Mucosa of stomach (tissue), 1 donor: ENCODE measurements around the gene TM6SF1.

Source experiments
- H3K27me3 ChIP-seq: one replicate; pipeline ENCODE4 v1.7.0; 2013; ENCODE audit warnings: mild to moderate bottlenecking, low read length; ENCODE audit not compliant: control insufficient read depth, insufficient read depth
- H3K36me3 ChIP-seq: one replicate; pipeline ENCODE4 v1.7.0; 2013; ENCODE audit warnings: low read length; ENCODE audit not compliant: control insufficient read depth, insufficient read depth
- H3K4me1 ChIP-seq: one replicate; pipeline ENCODE4 v1.7.0; 2013; ENCODE audit warnings: mild to moderate bottlenecking, low read length; ENCODE audit not compliant: control insufficient read depth, insufficient read depth
- H3K4me3 ChIP-seq: one replicate; pipeline ENCODE4 v1.7.0; 2013; ENCODE audit warnings: low read length
- H3K9ac ChIP-seq: one replicate; pipeline ENCODE4 v1.7.0; 2013; ENCODE audit warnings: mild to moderate bottlenecking, low read length, moderate library complexity
- H3K9me3 ChIP-seq: one replicate; pipeline ENCODE4 v1.7.0; 2013; ENCODE audit warnings: mild to moderate bottlenecking, low read length, moderate library complexity; ENCODE audit not compliant: control insufficient read depth
- donor health status: Pancreatic carcinoma.

Gene TM6SF1

GRCh38 chr15:83111149-83111548, 3.7 kb downstream of the TM6SF1 start:
- no peaks in the 10 kb centered on the region for H3K36me3 ChIP-seq
- no peaks in the 10 kb centered on the region for H3K9me3 ChIP-seq
- H3K4me3 ChIP-seq, result no peak overlapping the region
- no peak overlapping the region for H3K9ac ChIP-seq
- no peaks in the 10 kb centered on the region for H3K4me1 ChIP-seq
- peaks cover 36% of the 10 kb centered on the region for H3K27me3 ChIP-seq

GRCh38 chr15:83112233-83112955, 4.9 kb downstream of the TM6SF1 start:
- H3K4me1 ChIP-seq, result no peaks in the 10 kb centered on the region
- peaks cover 27% of the 10 kb centered on the region for H3K27me3 ChIP-seq
- no peaks in the 10 kb centered on the region for H3K9me3 ChIP-seq
- no peak overlapping the region for H3K4me3 ChIP-seq
- no peak overlapping the region for H3K9ac ChIP-seq
- H3K36me3 ChIP-seq, result no peaks in the 10 kb centered on the region

- H3K4me1 ChIP-seq, result no peaks in the 10 kb centered on the region
- no peak overlapping the region for H3K4me3 ChIP-seq
- no peaks in the 10 kb centered on the region for H3K36me3 ChIP-seq
- H3K27me3 ChIP-seq, result peaks cover 22% of the 10 kb centered on the region
- H3K9ac ChIP-seq, result no peak overlapping the region
- H3K9me3 ChIP-seq, result no peaks in the 10 kb centered on the region
Measured at GRCh38 chr15:83112956-83113299, 5.5 kb downstream of the TM6SF1 start.

- no peaks in the 10 kb centered on the region for H3K4me1 ChIP-seq
- H3K4me3 ChIP-seq, result no peak overlapping the region
- no peaks in the 10 kb centered on the region for H3K9me3 ChIP-seq
- H3K27me3 ChIP-seq, result peaks cover 10% of the 10 kb centered on the region
- H3K36me3 ChIP-seq, result no peaks in the 10 kb centered on the region
- no peak overlapping the region for H3K9ac ChIP-seq
Measured at GRCh38 chr15:83113881-83114674, 6.6 kb downstream of the TM6SF1 start.

- Histone ChIP-seq H3K27me3 (peaks cover 3% of the 10 kb centered on the region), H3K4me1 (no peaks in the 10 kb centered on the region), H3K36me3 (no peaks in the 10 kb centered on the region), H3K9ac (no peak overlapping the region), H3K9me3 (no peaks in the 10 kb centered on the region), H3K4me3 (no peak overlapping the region)
Measured at GRCh38 chr15:83114856-83115255, 7.4 kb downstream of the TM6SF1 start.

- H3K9me3 ChIP-seq, result no peaks in the 10 kb centered on the region
- H3K36me3 ChIP-seq, result no peaks in the 10 kb centered on the region
- no peaks in the 10 kb centered on the region for H3K4me1 ChIP-seq
- H3K27me3 ChIP-seq, result no peaks in the 10 kb centered on the region
- no peak overlapping the region for H3K9ac ChIP-seq
- no peak overlapping the region for H3K4me3 ChIP-seq
Measured at GRCh38 chr15:83115410-83115809, 8.0 kb downstream of the TM6SF1 start.

GRCh38 chr15:83115831-83116565, 8.6 kb downstream of the TM6SF1 start:
- no peak overlapping the region for H3K4me3 ChIP-seq
- H3K36me3 ChIP-seq, result no peaks in the 10 kb centered on the region
- no peaks in the 10 kb centered on the region for H3K4me1 ChIP-seq
- H3K9me3 ChIP-seq, result no peaks in the 10 kb centered on the region
- no peak overlapping the region for H3K9ac ChIP-seq
- no peaks in the 10 kb centered on the region for H3K27me3 ChIP-seq

- Histone ChIP-seq H3K27me3 (no peaks in the 10 kb centered on the region), H3K9ac (no peak overlapping the region), H3K4me3 (no peak overlapping the region), H3K4me1 (no peaks in the 10 kb centered on the region), H3K36me3 (no peaks in the 10 kb centered on the region), H3K9me3 (no peaks in the 10 kb centered on the region)
Measured at GRCh38 chr15:83118291-83118827, 10.9 kb downstream of the TM6SF1 start.

GRCh38 chr15:83118968-83119367, 11.5 kb downstream of the TM6SF1 start:
- no peak overlapping the region for H3K9ac ChIP-seq
- H3K4me1 ChIP-seq, result no peaks in the 10 kb centered on the region
- no peaks in the 10 kb centered on the region for H3K36me3 ChIP-seq
- no peaks in the 10 kb centered on the region for H3K9me3 ChIP-seq
- H3K27me3 ChIP-seq, result no peaks in the 10 kb centered on the region
- H3K4me3 ChIP-seq, result no peak overlapping the region

- H3K9me3 ChIP-seq, result no peaks in the 10 kb centered on the region
- no peak overlapping the region for H3K4me3 ChIP-seq
- no peaks in the 10 kb centered on the region for H3K36me3 ChIP-seq
- no peak overlapping the region for H3K9ac ChIP-seq
- no peaks in the 10 kb centered on the region for H3K27me3 ChIP-seq
- no peaks in the 10 kb centered on the region for H3K4me1 ChIP-seq
Measured at GRCh38 chr15:83119968-83120581, 12.6 kb downstream of the TM6SF1 start.

GRCh38 chr15:83123529-83123928, 16.1 kb downstream of the TM6SF1 start:
- Histone ChIP-seq H3K4me1 (no peaks in the 10 kb centered on the region), H3K36me3 (no peaks in the 10 kb centered on the region), H3K9me3 (no peaks in the 10 kb centered on the region), H3K4me3 (no peak overlapping the region), H3K9ac (no peak overlapping the region), H3K27me3 (no peaks in the 10 kb centered on the region)
